Breast epithelium (tissue), 4 donors: ENCODE data around the gene SYNM. TPM values are rescaled to one million over a fixed set of nuclear protein-coding genes. Genes with fewer than 3 reads are reported as not detected.
A peak's percentile ranks its signal among the peaks of the same experiment; 100 is the strongest.

ENCODE experiments used
- DNase-seq, 2 donors: peaks; one replicate each; pipeline ENCODE4 v3.0.0-alpha.2; 2019; ENCODE audit warnings: low spot score in 2 of 2
- H3K27ac ChIP-seq, 2 donors: fragments of 200-600 bp; sonication (generic) in 1 of 2; one replicate each; pipeline ENCODE4 v1.5.1; 2016 to 2019; ENCODE audit warnings: mild to moderate bottlenecking in 1 of 2
- H3K27me3 ChIP-seq, 2 donors: fragments of 200-600 bp; sonication (generic) in 1 of 2; one replicate each; pipeline versions ENCODE4 v1.5.1 to v1.6.0; 2017 to 2019; ENCODE audit warnings: control low read depth in 1 of 2, mild to moderate bottlenecking in 1 of 2
- H3K36me3 ChIP-seq: fragments of 200-600 bp; one replicate; pipeline ENCODE4 v1.5.1; 2019
- H3K4me1 ChIP-seq, 2 donors: fragments of 200-600 bp; sonication (generic); one replicate each; pipeline ENCODE4 v1.5.1; 2016 to 2019; ENCODE audit warnings: control low read depth in 1 of 2
- H3K4me3 ChIP-seq, 3 donors: fragments of 200-600 bp; sonication (generic); 1 replicate in 2 of 3; 2 replicates in 1 of 3; pipeline ENCODE4 v1.5.1; 2016 to 2019; ENCODE audit warnings: mild to moderate bottlenecking in 3 of 3, moderate library complexity in 2 of 3
- H3K9me3 ChIP-seq, 2 donors: fragments of 200-600 bp; sonication (generic) in 1 of 2; one replicate each; pipeline ENCODE4 v1.5.1; 2016 to 2019; ENCODE audit warnings: control low read depth in 1 of 2
- CTCF ChIP-seq, 3 donors: fragments of 450-650 bp; IDR thresholded peaks; one replicate each; pipeline ENCODE4 v1.5.1; 2016 to 2017; ENCODE audit warnings: antibody characterized with exemption in 3 of 3, mild to moderate bottlenecking in 3 of 3, moderate library complexity in 3 of 3
- POLR2A ChIP-seq: fragments of 450-650 bp; IDR thresholded peaks from one replicate; pipeline ENCODE4 v1.6.1; 2016; ENCODE audit warnings: antibody characterized with exemption, mild to moderate bottlenecking, moderate library complexity
- POLR2AphosphoS5 ChIP-seq, 3 donors: sonication (generic); formaldehyde crosslinking; IDR thresholded peaks; one replicate each; pipeline ENCODE4 v1.6.1; 2017; ENCODE audit warnings: antibody characterized with exemption in 3 of 3
- intact Hi-C: fragments of 100-400 bp; cut with DNase I; formaldehyde crosslinking; loops from one replicate; pipeline ENCODE4 v1.15.1; 2023; ENCODE audit warnings: low total_unique reads
- total RNA-seq, 3 donors: library from RNA; depleted of rRNA; stranded (reverse); fragments of >200 nt; gene quantifications; one replicate each; pipeline ENCODE4 v1.1.0, GENCODE V29; 2016

Gene SYNM
- total RNA-seq, 3 donors from 2014 or later = 32.0 to 319 (median 115) TPM

- TF ChIP-seq CTCF (IDR thresholded peaks at IDR 0.05) (no peak), POLR2AphosphoS5 (IDR thresholded peaks at IDR 0.05) (no peak), POLR2A (no peak)
- DNase-seq = no peak
- Histone ChIP-seq H3K4me3 (no peak overlapping the region), H3K27me3 (no peaks in the 10 kb centered on the region), H3K9me3 (no peaks in the 10 kb centered on the region), H3K36me3 (no peaks in the 10 kb centered on the region), H3K4me1 (peaks cover 14% of the 10 kb centered on the region in 2 donors), H3K27ac (peak overlapping the region; percentile 34 to 87)
- intact Hi-C loops = no loop called here
Observed at GRCh38 chr15:99127773-99128172, 22.9 kb downstream of the SYNM start.

- Histone ChIP-seq H3K27me3 (no peaks in the 10 kb centered on the region), H3K4me1 (peaks cover 11 to 12% of the 10 kb centered on the region in 2 donors), H3K4me3 (no peak overlapping the region), H3K9me3 (no peaks in the 10 kb centered on the region), H3K36me3 (no peaks in the 10 kb centered on the region), H3K27ac (peak overlapping the region; percentile 74 to 87)
- no peak for TF ChIP-seq POLR2AphosphoS5 (IDR thresholded peaks at IDR 0.05)
- no peak for TF ChIP-seq CTCF (IDR thresholded peaks at IDR 0.05)
- TF ChIP-seq POLR2A = no peak
- intact Hi-C loops = no loop called here
- DNase-seq = no peak
Observed at GRCh38 chr15:99128411-99128810, 23.5 kb downstream of the SYNM start.

- Histone ChIP-seq H3K4me1 (peaks cover 0 to 7% of the 10 kb centered on the region in 2 donors), H3K4me3 (no peak overlapping the region), H3K36me3 (no peaks in the 10 kb centered on the region), H3K9me3 (no peaks in the 10 kb centered on the region), H3K27ac (peak overlapping the region; percentile 44 to 87), H3K27me3 (no peaks in the 10 kb centered on the region)
- TF ChIP-seq CTCF (IDR thresholded peaks at IDR 0.05) (no peak), POLR2AphosphoS5 (IDR thresholded peaks at IDR 0.05) (no peak), POLR2A (no peak)
- no peak for DNase-seq
- intact Hi-C loops = no loop called here
Observed at GRCh38 chr15:99129644-99130043, 24.8 kb downstream of the SYNM start.

GRCh38 chr15:99130314-99130713 is 25.4 kb downstream of the SYNM start:
- no peaks in the 10 kb centered on the region for H3K27me3 ChIP-seq
- intact Hi-C loops = no loop called here
- no peak overlapping the region for H3K4me3 ChIP-seq
- no peak for DNase-seq
- H3K36me3 ChIP-seq = no peaks in the 10 kb centered on the region
- H3K27ac ChIP-seq = peak overlapping the region; percentile 77 to 87
- H3K9me3 ChIP-seq = no peaks in the 10 kb centered on the region
- peaks cover 0 to 2% of the 10 kb centered on the region in 2 donors for H3K4me1 ChIP-seq
- TF ChIP-seq POLR2A (no peak), POLR2AphosphoS5 (IDR thresholded peaks at IDR 0.05) (no peak)

DNA sequence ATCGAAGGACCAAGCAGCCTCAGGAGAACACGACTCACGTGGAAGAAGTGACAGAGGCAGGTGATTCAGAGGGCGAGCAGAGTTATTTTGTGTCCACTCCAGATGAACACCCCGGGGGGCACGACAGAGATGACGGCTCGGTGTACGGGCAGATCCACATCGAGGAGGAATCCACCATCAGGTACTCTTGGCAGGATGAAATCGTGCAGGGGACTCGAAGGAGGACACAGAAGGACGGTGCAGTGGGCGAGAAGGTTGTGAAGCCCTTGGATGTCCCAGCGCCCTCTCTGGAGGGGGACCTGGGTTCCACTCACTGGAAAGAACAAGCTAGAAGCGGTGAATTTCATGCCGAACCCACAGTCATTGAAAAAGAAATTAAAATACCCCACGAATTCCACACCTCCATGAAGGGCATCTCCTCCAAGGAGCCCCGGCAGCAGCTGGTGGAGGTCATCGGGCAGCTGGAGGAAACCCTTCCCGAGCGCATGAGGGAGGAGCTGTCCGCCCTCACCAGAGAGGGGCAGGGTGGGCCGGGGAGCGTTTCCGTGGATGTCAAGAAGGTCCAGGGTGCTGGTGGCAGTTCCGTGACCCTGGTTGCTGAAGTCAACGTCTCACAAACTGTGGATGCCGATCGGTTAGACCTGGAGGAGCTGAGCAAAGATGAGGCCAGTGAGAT is 26.0 kb downstream of the SYNM start:
- Histone ChIP-seq H3K36me3 (no peaks in the 10 kb centered on the region), H3K9me3 (no peaks in the 10 kb centered on the region), H3K27ac (peak overlapping the region; percentile 77 to 87), H3K4me1 (no peaks in the 10 kb centered on the region), H3K4me3 (no peak overlapping the region), H3K27me3 (no peaks in the 10 kb centered on the region)
- DNase-seq = peak in 1 of 2 donors; percentile 17
- no peak for TF ChIP-seq POLR2AphosphoS5 (IDR thresholded peaks at IDR 0.05)
- no peak for TF ChIP-seq CTCF (IDR thresholded peaks at IDR 0.05)
- no peak for TF ChIP-seq POLR2A
- intact Hi-C loops = no loop called here
